SK-N-SH treated with all-trans-retinoic acid at 6 μM for 48 hours (cell line): Measurements from ENCODE around the gene SYT3.

Experiments used
- PATZ1 ChIP-seq: fragments of 250-450 bp; sonication (Bioruptor Pico); IDR thresholded peaks from 2 replicates; pipeline ENCODE4 v1.8.0; 2020; ENCODE audit warnings: mild to moderate bottlenecking, moderate library complexity, borderline replicate concordance
- RARB ChIP-seq: fragments of 250-450 bp; sonication (Bioruptor Pico); IDR thresholded peaks from 2 replicates; pipeline ENCODE4 v1.8.0; 2021; ENCODE audit warnings: mild to moderate bottlenecking, moderate library complexity
- SNAI2 ChIP-seq: fragments of 250-450 bp; sonication (Bioruptor Pico); IDR thresholded peaks from 2 replicates; pipeline ENCODE4 v1.5.0; 2020; ENCODE audit warnings: mild to moderate bottlenecking, moderate library complexity
- TOX ChIP-seq: fragments of 250-450 bp; sonication (Bioruptor Pico); IDR thresholded peaks from 2 replicates; pipeline ENCODE4 v1.8.0; 2021; ENCODE audit warnings: mild to moderate bottlenecking, moderate library complexity, borderline replicate concordance
- ZNF8 ChIP-seq: fragments of 450-650 bp; formaldehyde crosslinking; IDR thresholded peaks from 2 replicates; pipeline ENCODE4 v1.5.0; 2020; ENCODE audit warnings: mild to moderate bottlenecking, moderate library complexity

- no peak for TF ChIP-seq PATZ1 (CRISPR knock-in tag)
- no peak for TF ChIP-seq SNAI2
- no peak for TF ChIP-seq RARB (CRISPR knock-in tag)
- no peak for TF ChIP-seq TOX (CRISPR knock-in tag)
- TF ChIP-seq ZNF8 (CRISPR knock-in tag): no peak
Measured at GRCh38 chr19:50573741-50574461, 65.8 kb downstream of the SYT3 start.
